GM12878 (cell line): ENCODE results near the gene MYT1. TPM values are rescaled to one million over a fixed set of nuclear protein-coding genes. Genes with fewer than 3 reads are reported as not detected.

ENCODE experiments used
- ATAC-seq: fragments of 200-7000 bp; cut with Tn5 transposase; 3 replicates; pipeline ENCODE4 v1.9.1; 2020; ENCODE audit warnings: mild to moderate bottlenecking, moderate library complexity
- BruUV-seq: library from RNA; stranded (reverse); fragments of 400-500 nt; replicated peaks from 2 replicates; lab custom pipeline; 2021; lab: Mats Ljungman, UMichigan
- CTCF ChIA-PET: fragments of 300-600 bp; sonication (Branson Sonifier 250); formaldehyde crosslinking; extraction: SDS; loops from one replicate; lab custom pipeline; 2021; ENCODE audit warnings: inconsistent platforms; lab: Yijun Ruan, JAX
- POLR2A ChIA-PET: fragments of 350-600 bp; formaldehyde crosslinking; extraction: SDS; loops from one replicate; lab custom pipeline; 2021; ENCODE audit warnings: inconsistent platforms; lab: Charles Lee
- RAD21 ChIA-PET: fragments of 300-600 bp; sonication (Branson Sonifier 250); formaldehyde crosslinking; loops from one replicate; lab custom pipeline; 2023; ENCODE audit warnings: antibody characterized with exemption; ENCODE audit not compliant: unreplicated experiment; lab: Charles Lee
- SMC1A ChIA-PET: fragments of 300-600 bp; sonication (Branson Sonifier 250); formaldehyde crosslinking; loops from one replicate; lab custom pipeline; 2023; ENCODE audit not compliant: unreplicated experiment, uncharacterized antibody; lab: Charles Lee
- DNase-seq: peaks from one replicate; pipeline ENCODE4 v3.0.0-alpha.2; 2011; ENCODE audit warnings: low read depth, low spot score
- FAIRE-seq: peaks from 3 replicates; lab custom pipeline; 2011; peaks lifted over from hg19 to GRCh38; lab: Jason Lieb, UNC
- H2AFZ ChIP-seq: 2 replicates; pipeline ENCODE4 v1.6.0; 2011; ENCODE audit warnings: low read depth, low read length, control low read depth; ENCODE audit not compliant: control insufficient read depth
- H3K27ac ChIP-seq: 2 replicates; pipeline ENCODE4 v1.5.1; 2011; ENCODE audit warnings: control low read depth; ENCODE audit not compliant: control insufficient read depth, insufficient read depth
- H3K27me3 ChIP-seq, 2 experiments: replicated peaks in 1 of 2; 2 replicates each; pipeline versions ENCODE4 v1.6.0 to v1.6.1; 2011; ENCODE audit warnings: low read length in 1 of 2; ENCODE audit not compliant: control insufficient read depth in 2 of 2, insufficient read depth in 2 of 2
- H3K36me3 ChIP-seq, 2 experiments: 2 replicates each; pipeline ENCODE4 v1.5.1; 2011; ENCODE audit warnings: low read length in 1 of 2; ENCODE audit not compliant: control insufficient read depth in 2 of 2, insufficient read depth in 2 of 2
- H3K4me1 ChIP-seq: 2 replicates; pipeline ENCODE4 v1.6.1; 2011; ENCODE audit warnings: mild to moderate bottlenecking, low read length, moderate library complexity, mixed read lengths; ENCODE audit not compliant: control insufficient read depth, insufficient read depth
- H3K4me2 ChIP-seq: 2 replicates; pipeline ENCODE4 v1.6.0; 2011; ENCODE audit warnings: control low read depth; ENCODE audit not compliant: control insufficient read depth, insufficient read depth
- H3K4me3 ChIP-seq: fragments of 200-600 bp; sonication (generic); 2 replicates; pipeline ENCODE4 v1.5.1; 2016
- H3K79me2 ChIP-seq: 2 replicates; pipeline ENCODE4 v1.6.0; 2011; ENCODE audit warnings: low read length; ENCODE audit not compliant: control insufficient read depth, insufficient read depth
- H3K9ac ChIP-seq: 2 replicates; pipeline ENCODE4 v1.8.0; 2011; ENCODE audit warnings: low read length, control low read depth, mixed read lengths; ENCODE audit not compliant: control insufficient read depth, insufficient read depth
- H3K9me3 ChIP-seq: replicated peaks from 3 replicates; pipeline ENCODE4 v1.5.1; 2011; ENCODE audit warnings: mild to moderate bottlenecking, low read length; ENCODE audit not compliant: control insufficient read depth, insufficient read depth
- H4K20me1 ChIP-seq: 2 replicates; pipeline ENCODE4 v1.6.0; 2011; ENCODE audit not compliant: control insufficient read depth, insufficient read depth
- CBFB ChIP-seq: IDR thresholded peaks from 2 replicates; pipeline ENCODE4 v1.6.1; 2016; ENCODE audit warnings: antibody characterized with exemption, low read depth
- CREM ChIP-seq: IDR thresholded peaks from 2 replicates; pipeline ENCODE4 v1.6.1; 2014; ENCODE audit warnings: antibody characterized with exemption, low read depth
- E2F8 ChIP-seq: fragments of 450-650 bp; IDR thresholded peaks from 2 replicates; pipeline ENCODE4 v1.6.1; 2018; ENCODE audit warnings: mild to moderate bottlenecking, low read depth, moderate library complexity; ENCODE audit not compliant: partially characterized antibody
- EP300 ChIP-seq, 2 experiments: fragments of 150-350 bp in 1 of 2; IDR thresholded peaks; 2 replicates each; pipeline ENCODE4 v1.6.1; 2011 to 2012; ENCODE audit warnings: low read depth in 2 of 2, low read length in 2 of 2, borderline replicate concordance in 1 of 2, improper control_type of control experiment in 1 of 2, inconsistent platforms in 1 of 2; ENCODE audit not compliant: control insufficient read depth in 1 of 2
- HDAC6 ChIP-seq: fragments of 200-600 bp; sonication (generic); IDR thresholded peaks from one replicate; pipeline ENCODE4 v1.8.0; 2017; ENCODE audit warnings: antibody characterized with exemption; ENCODE audit not compliant: unreplicated experiment
- MYB ChIP-seq: fragments of 150-350 bp; IDR thresholded peaks from 2 replicates; pipeline ENCODE4 v1.6.1; 2014; ENCODE audit warnings: mild to moderate bottlenecking, low read depth, low read length, borderline replicate concordance
- POLR2AphosphoS5 ChIP-seq: IDR thresholded peaks from 2 replicates; pipeline ENCODE4 v1.6.1; 2011; ENCODE audit warnings: mild to moderate bottlenecking, low read length, inconsistent platforms
- RAD51 ChIP-seq: fragments of 450-650 bp; IDR thresholded peaks from 2 replicates; pipeline ENCODE4 v1.6.1; 2016; ENCODE audit warnings: moderate library complexity, mild to moderate bottlenecking, inconsistent platforms
- SUPT20H ChIP-seq: IDR thresholded peaks from 2 replicates; pipeline ENCODE4 v1.6.1; 2011; ENCODE audit warnings: low read depth, mild to moderate bottlenecking, low read length, moderate library complexity, borderline replicate concordance; ENCODE audit not compliant: control insufficient read depth
- TARDBP ChIP-seq: IDR thresholded peaks from 2 replicates; pipeline ENCODE4 v1.6.1; 2016; ENCODE audit warnings: borderline replicate concordance
- WGBS: methylation state at CpG from one replicate; pipeline ENCODE4 v1.1.6; 2016; ENCODE audit warnings: low lambda C conversion rate; ENCODE audit not compliant: insufficient replicate concordance, insufficient coverage; ENCODE audit errors: missing lambda C conversion rate; 5-methylcytosine and 5-hydroxymethylcytosine counted together
- in situ Hi-C: fragments of 300-500 bp; cut with MboI; formaldehyde crosslinking; loops from 9 replicates; pipeline ENCODE4 v1.14.3; 2018; ENCODE audit warnings: mixed read lengths
- intact Hi-C: fragments of 100-400 bp; cut with micrococcal nuclease; formaldehyde crosslinking; loops from one replicate; pipeline ENCODE4 v1.14.2; 2022; ENCODE audit not compliant: unreplicated experiment
- polyA plus RNA-seq, 11 experiments: library from polyadenylated mRNA; depleted of rRNA in 4 of 11; unstranded in 6 of 11; stranded (reverse) in 5 of 11; fragments of >200 nt; fragmentation: Nextera tagmentation in 4 of 11; fragmentation: Illumina TruSeq in 1 of 11; extraction: Ambion mirVana in 4 of 11; extraction: Trizol in 1 of 11; gene quantifications; 1 replicate in 1 of 11; 2 replicates in 10 of 11; pipeline versions ENCODE4 v1.2.1 to v1.2.3, GENCODE V29; 2011 to 2016; ENCODE audit warnings: inconsistent platforms in 2 of 11, missing spikeins in 2 of 11, low read depth in 1 of 11
- total RNA-seq, 4 experiments: library from RNA; depleted of rRNA in 3 of 4; stranded (reverse); fragments of >200 nt in 3 of 4; fragmentation: Illumina TruSeq in 1 of 4; extraction: Trizol in 1 of 4; gene quantifications; 2 replicates each; pipeline versions ENCODE4 v1.2.1 to v1.2.3, GENCODE V29; 2013 to 2021

Gene MYT1
- total and polyA plus RNA-seq, 10 of the 15 experiments (the other 5 are each of a cell fraction or from before 2014, with no cell fraction given) = 0.01 to 0.10 TPM; not detected in 8

- Histone ChIP-seq H3K79me2 (no peaks in the 10 kb centered on the region), H4K20me1 (no peaks in the 10 kb centered on the region), H3K4me2 (no peak overlapping the region), H3K27me3 (no peaks in the 10 kb centered on the region), H3K9me3 (no peaks in the 10 kb centered on the region), H3K4me3 (no peak overlapping the region), H3K36me3 (no peaks in the 10 kb centered on the region)
- ATAC-seq (no peak), FAIRE-seq (no peak), DNase-seq (no peak)
- POLR2A ChIA-PET = no interaction called here
- SMC1A ChIA-PET = no interaction called here
- CTCF ChIA-PET = interaction anchor here (1.0 to 1.1 kb wide), 2 partner anchors 10 to 50 kb away, joined by 3 to 4 read pairs; no protein-coding TSS in a partner anchor
- no TSS peak for BruUV-seq
- RAD21 ChIA-PET = no interaction called here
- TF ChIP-seq RAD51 (no peak), E2F8 (no peak), POLR2AphosphoS5 (no peak), CREM (no peak), MYB (no peak), TARDBP (no peak), HDAC6 (no peak), CBFB (no peak), SUPT20H (no peak), EP300 (IDR thresholded peaks at IDR 0.05; ENCODE audit: borderline replicate concordance in 1 of 2, control insufficient read depth in 1 of 2, low read depth in 2 of 2, low read length in 2 of 2) (no peak)
- TF ChIP-seq, all 136 proteins: peak for 0
- H3K4me1 ChIP-seq = peaks cover 3% of the 10 kb centered on the region
- H3K9ac ChIP-seq = no peak overlapping the region
- H3K27ac ChIP-seq = no peak overlapping the region
- 56% methylated on average over 5 of the region's 5 CpGs for WGBS
- no peak overlapping the region for H2AFZ ChIP-seq
- intact Hi-C loops = no loop called here
- in situ Hi-C loops = no loop called here
Observed at GRCh38 chr20:64233725-64234124, 69.5 kb downstream of the MYT1 start.
